ENCODE measurements around the gene MYO1F. TPM values are rescaled to one million over a fixed set of nuclear protein-coding genes. Genes with fewer than 3 reads are reported as not detected.

Gene MYO1F
- total RNA-seq, 1 donor from 2014 or later: 7.4 TPM

- no peak for DNase-seq
- no peaks in the 10 kb centered on the region for H3K27me3 ChIP-seq (ENCODE audit: low read depth)
- TF ChIP-seq, protein P1, sequence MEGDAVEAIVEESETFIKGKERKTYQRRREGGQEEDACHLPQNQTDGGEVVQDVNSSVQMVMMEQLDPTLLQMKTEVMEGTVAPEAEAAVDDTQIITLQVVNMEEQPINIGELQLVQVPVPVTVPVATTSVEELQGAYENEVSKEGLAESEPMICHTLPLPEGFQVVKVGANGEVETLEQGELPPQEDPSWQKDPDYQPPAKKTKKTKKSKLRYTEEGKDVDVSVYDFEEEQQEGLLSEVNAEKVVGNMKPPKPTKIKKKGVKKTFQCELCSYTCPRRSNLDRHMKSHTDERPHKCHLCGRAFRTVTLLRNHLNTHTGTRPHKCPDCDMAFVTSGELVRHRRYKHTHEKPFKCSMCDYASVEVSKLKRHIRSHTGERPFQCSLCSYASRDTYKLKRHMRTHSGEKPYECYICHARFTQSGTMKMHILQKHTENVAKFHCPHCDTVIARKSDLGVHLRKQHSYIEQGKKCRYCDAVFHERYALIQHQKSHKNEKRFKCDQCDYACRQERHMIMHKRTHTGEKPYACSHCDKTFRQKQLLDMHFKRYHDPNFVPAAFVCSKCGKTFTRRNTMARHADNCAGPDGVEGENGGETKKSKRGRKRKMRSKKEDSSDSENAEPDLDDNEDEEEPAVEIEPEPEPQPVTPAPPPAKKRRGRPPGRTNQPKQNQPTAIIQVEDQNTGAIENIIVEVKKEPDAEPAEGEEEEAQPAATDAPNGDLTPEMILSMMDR (IDR thresholded peaks at IDR 0.05; ENCODE audit: borderline replicate concordance): no peak
- intact Hi-C loops (cut with micrococcal nuclease): no loop called here
- peaks cover 44% of the 10 kb centered on the region for H3K36me3 ChIP-seq
- H3K27ac ChIP-seq (replicated peaks): no peak overlapping the region
- no peak overlapping the region for H3K4me3 ChIP-seq
- H3K4me1 ChIP-seq: no peaks in the 10 kb centered on the region
- H3K9me3 ChIP-seq (replicated peaks): no peaks in the 10 kb centered on the region
Measured at GRCh38 chr19:8490395-8490760, 86.9 kb downstream of the MYO1F start.

GRCh38 chr19:8489561-8490394, 87.5 kb downstream of the MYO1F start:
- Histone ChIP-seq H3K4me1 (no peaks in the 10 kb centered on the region), H3K27me3 (ENCODE audit: low read depth) (no peaks in the 10 kb centered on the region), H3K36me3 (peaks cover 50% of the 10 kb centered on the region), H3K27ac (replicated peaks) (no peak overlapping the region), H3K9me3 (replicated peaks) (no peaks in the 10 kb centered on the region), H3K4me3 (no peak overlapping the region)
- no peak for DNase-seq
- TF ChIP-seq, protein P1 (IDR thresholded peaks at IDR 0.05; ENCODE audit: borderline replicate concordance): no peak
- intact Hi-C loops (cut with micrococcal nuclease): no loop called here

DNA sequence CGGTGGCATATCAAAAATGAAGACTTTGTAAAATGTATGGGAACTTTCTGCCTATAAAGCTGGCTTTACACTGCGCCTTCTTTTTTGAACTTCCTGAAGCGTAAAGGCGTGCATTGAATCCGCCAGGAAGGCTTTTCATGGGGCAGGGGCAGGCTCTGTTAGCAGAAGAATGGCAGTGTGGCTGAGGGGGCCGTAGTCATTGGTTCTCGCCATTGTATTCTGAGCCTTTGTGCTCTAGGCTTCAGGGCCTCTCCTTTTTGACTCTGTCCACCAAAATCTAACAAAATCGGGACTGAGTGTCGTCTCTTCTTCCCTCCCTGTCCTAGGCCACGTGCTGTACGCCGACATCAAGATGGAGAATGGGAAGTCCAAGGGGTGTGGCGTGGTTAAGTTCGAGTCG, 88.9 kb downstream of the MYO1F start:
- DNase-seq: no peak
- intact Hi-C loops (cut with micrococcal nuclease): no loop called here
- Histone ChIP-seq H3K4me1 (peaks cover 7% of the 10 kb centered on the region), H3K27me3 (ENCODE audit: low read depth) (no peaks in the 10 kb centered on the region), H3K9me3 (replicated peaks) (no peaks in the 10 kb centered on the region), H3K36me3 (peaks cover 63% of the 10 kb centered on the region), H3K27ac (replicated peaks) (no peak overlapping the region), H3K4me3 (no peak overlapping the region)
- TF ChIP-seq, protein P1 (IDR thresholded peaks at IDR 0.05; ENCODE audit: borderline replicate concordance): no peak

- H3K9me3 ChIP-seq (replicated peaks): no peaks in the 10 kb centered on the region
- no peak for DNase-seq
- no peak overlapping the region for H3K4me3 ChIP-seq
- H3K4me1 ChIP-seq: peaks cover 17% of the 10 kb centered on the region
- peak overlapping the region; percentile 45 for H3K27ac ChIP-seq (replicated peaks)
- no peaks in the 10 kb centered on the region for H3K27me3 ChIP-seq (ENCODE audit: low read depth)
- intact Hi-C loops (cut with micrococcal nuclease): no loop called here
- peaks cover 71% of the 10 kb centered on the region for H3K36me3 ChIP-seq
- TF ChIP-seq, protein P1 (IDR thresholded peaks at IDR 0.05; ENCODE audit: borderline replicate concordance): no peak
Measured at GRCh38 chr19:8487137-8487851, 89.9 kb downstream of the MYO1F start.

- peaks cover 71% of the 10 kb centered on the region for H3K36me3 ChIP-seq
Measured at GRCh38 chr19:8486661-8487136, 90.5 kb downstream of the MYO1F start.

More at GRCh38 chr19:8486661-8487136, 90.5 kb downstream of the MYO1F start:
- peak overlapping the region; percentile 45 for H3K27ac ChIP-seq (replicated peaks)
- no peak for DNase-seq
- no peaks in the 10 kb centered on the region for H3K9me3 ChIP-seq (replicated peaks)
- no peaks in the 10 kb centered on the region for H3K27me3 ChIP-seq (ENCODE audit: low read depth)
- H3K4me3 ChIP-seq: no peak overlapping the region
- peaks cover 23% of the 10 kb centered on the region for H3K4me1 ChIP-seq
- intact Hi-C loops (cut with micrococcal nuclease): no loop called here
- TF ChIP-seq, protein P1 (IDR thresholded peaks at IDR 0.05; ENCODE audit: borderline replicate concordance): no peak

Measured in left ventricle myocardium inferior (tissue), 1 donor.